Trophoblast cell (in vitro differentiated cells and primary cell): ENCODE results near the gene UQCR10.

ENCODE experiments used
- DNase-seq, 2 donors: peaks; one replicate each; pipeline ENCODE4 v3.0.0-alpha.2; 2016
- H2AFZ ChIP-seq: 2 replicates; pipeline ENCODE4 v1.6.1; 2013; ENCODE audit warnings: low read length, moderate library complexity, mild to moderate bottlenecking; ENCODE audit not compliant: insufficient read depth, poor library complexity
- H2AK5ac ChIP-seq: 2 replicates; pipeline ENCODE4 v1.6.1; 2013; ENCODE audit warnings: mild to moderate bottlenecking, low read length
- H2BK120ac ChIP-seq: 2 replicates; pipeline ENCODE4 v1.6.1; 2013; ENCODE audit warnings: low read length, mild to moderate bottlenecking, moderate library complexity; ENCODE audit not compliant: insufficient read depth, poor library complexity
- H2BK12ac ChIP-seq: 2 replicates; pipeline ENCODE4 v1.6.1; 2013; ENCODE audit warnings: mild to moderate bottlenecking, low read length, moderate library complexity
- H2BK5ac ChIP-seq: 2 replicates; pipeline ENCODE4 v1.6.1; 2013; ENCODE audit warnings: low read length, low read depth, moderate library complexity, mild to moderate bottlenecking; ENCODE audit not compliant: poor library complexity
- H3K14ac ChIP-seq: 2 replicates; pipeline ENCODE4 v1.6.1; 2013; ENCODE audit warnings: mild to moderate bottlenecking, low read length
- H3K18ac ChIP-seq: 2 replicates; pipeline ENCODE4 v1.6.1; 2013; ENCODE audit warnings: mild to moderate bottlenecking, low read length
- H3K23ac ChIP-seq: 2 replicates; pipeline ENCODE4 v1.6.1; 2013; ENCODE audit warnings: low read length
- H3K27ac ChIP-seq: 2 replicates; pipeline ENCODE4 v1.5.1; 2013; ENCODE audit warnings: low read depth, mild to moderate bottlenecking, inconsistent platforms, low read length, moderate library complexity
- H3K27me3 ChIP-seq: 2 replicates; pipeline ENCODE4 v1.6.1; 2013; ENCODE audit warnings: inconsistent platforms, mild to moderate bottlenecking, low read length, moderate library complexity; ENCODE audit not compliant: insufficient read depth
- H3K36me3 ChIP-seq, 2 experiments: 1 replicate in 1 of 2; 2 replicates in 1 of 2; pipeline ENCODE4 v1.6.1; 2013; ENCODE audit warnings: low read length in 2 of 2, mild to moderate bottlenecking in 2 of 2, moderate library complexity in 1 of 2; ENCODE audit not compliant: insufficient read depth in 2 of 2, control insufficient read depth in 1 of 2
- H3K4ac ChIP-seq: 2 replicates; pipeline ENCODE4 v1.6.1; 2013; ENCODE audit warnings: low read depth, mild to moderate bottlenecking, low read length, moderate library complexity
- H3K4me1 ChIP-seq, 2 experiments: 1 replicate in 1 of 2; 2 replicates in 1 of 2; pipeline ENCODE4 v1.6.1; 2013; ENCODE audit warnings: low read length in 2 of 2, mild to moderate bottlenecking in 2 of 2, moderate library complexity in 1 of 2; ENCODE audit not compliant: insufficient read depth in 2 of 2, control insufficient read depth in 1 of 2
- H3K4me2 ChIP-seq: 2 replicates; pipeline ENCODE4 v1.6.1; 2013; ENCODE audit warnings: inconsistent platforms, mild to moderate bottlenecking, low read length, moderate library complexity
- H3K4me3 ChIP-seq: 2 replicates; pipeline ENCODE4 v1.5.1; 2013; ENCODE audit warnings: mild to moderate bottlenecking, low read depth, low read length, inconsistent platforms
- H3K79me1 ChIP-seq: one replicate; pipeline ENCODE4 v1.6.1; 2013; ENCODE audit warnings: low read length
- H3K79me2 ChIP-seq: 2 replicates; pipeline ENCODE4 v1.6.1; 2013; ENCODE audit warnings: low read length, mild to moderate bottlenecking; ENCODE audit not compliant: control insufficient read depth, insufficient read depth, poor library complexity
- H3K9ac ChIP-seq: 2 replicates; pipeline ENCODE4 v1.6.1; 2013; ENCODE audit warnings: mild to moderate bottlenecking, low read length
- H3K9me3 ChIP-seq: 2 replicates; pipeline ENCODE4 v1.6.1; 2013; ENCODE audit warnings: low read depth, mild to moderate bottlenecking, control low read depth, inconsistent platforms, low read length; ENCODE audit not compliant: insufficient read depth
- H4K12ac ChIP-seq: 2 replicates; pipeline ENCODE4 v1.6.1; 2013; ENCODE audit warnings: low read depth, mild to moderate bottlenecking, low read length, moderate library complexity
- H4K8ac ChIP-seq: 2 replicates; pipeline ENCODE4 v1.6.1; 2013; ENCODE audit warnings: low read depth, mild to moderate bottlenecking, low read length, moderate library complexity
- H4K91ac ChIP-seq: one replicate; pipeline ENCODE4 v1.6.1; 2013; ENCODE audit warnings: low read depth, mild to moderate bottlenecking, low read length, moderate library complexity
- WGBS: extraction: QIAGEN DNeasy Blood & Tissue Kit; methylation state at CpG from one replicate; pipeline ENCODE4 v1.1.7; 2013; ENCODE audit warnings: missing lambda C conversion rate; ENCODE audit not compliant: insufficient read length, insufficient coverage; ENCODE audit errors: extremely low coverage; 5-methylcytosine and 5-hydroxymethylcytosine counted together

Gene UQCR10

GRCh38 chr22:29801796-29802195 lies 34.6 kb downstream of the UQCR10 start:
- no peak for DNase-seq
- H4K91ac ChIP-seq = peak overlapping the region; percentile 27

DNA sequence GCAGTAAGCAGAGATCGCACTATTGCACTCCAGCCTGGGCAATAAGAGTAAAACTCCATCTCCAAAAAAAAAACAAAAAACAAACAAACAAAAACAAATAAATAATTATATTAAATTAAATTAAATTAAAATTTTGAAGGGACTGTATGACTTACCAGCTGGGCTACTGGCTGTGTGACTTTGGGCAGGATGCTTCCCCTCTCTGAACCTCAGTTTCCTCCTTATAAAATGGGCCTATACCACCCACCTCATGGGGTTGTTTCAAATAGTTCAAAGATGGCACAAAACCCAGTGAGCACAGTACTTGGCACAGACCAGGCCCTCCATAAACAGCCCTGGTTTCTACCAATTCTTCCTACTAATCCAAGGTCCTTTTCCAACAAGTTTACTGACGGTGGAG lies 36.0 kb downstream of the UQCR10 start:
- Histone ChIP-seq H3K36me3 (peaks cover 53 to 60% of the 10 kb centered on the region in 2 experiments), H4K91ac (no peak overlapping the region)
- DNase-seq = no peak

More at GRCh38 chr22:29801796-29802195, 34.6 kb downstream of the UQCR10 start:
- Histone ChIP-seq H3K27ac (peak overlapping the region; percentile 31), H3K27me3 (no peaks in the 10 kb centered on the region), H4K12ac (no peak overlapping the region), H3K79me2 (peaks cover 4% of the 10 kb centered on the region), H2BK120ac (peak overlapping the region; percentile 58), H3K23ac (no peak overlapping the region), H2AFZ (no peak overlapping the region), H3K14ac (peak overlapping the region; percentile 7), H3K9me3 (no peaks in the 10 kb centered on the region), H3K4me1 (peaks cover 41 to 49% of the 10 kb centered on the region in 2 experiments), H3K36me3 (peaks cover 45 to 53% of the 10 kb centered on the region in 2 experiments), H3K4me2 (no peak overlapping the region), H2AK5ac (peak overlapping the region; percentile 67), H2BK12ac (peak overlapping the region; percentile 44), H3K18ac (no peak overlapping the region), H3K4me3 (no peak overlapping the region), H3K79me1 (peaks cover 37% of the 10 kb centered on the region), H3K4ac (no peak overlapping the region), H2BK5ac (peak overlapping the region; percentile 52), H3K9ac (no peak overlapping the region), H4K8ac (peak overlapping the region; percentile 39)
- no CpG with 5 or more reads among the region's 8 CpGs for WGBS

DNA sequence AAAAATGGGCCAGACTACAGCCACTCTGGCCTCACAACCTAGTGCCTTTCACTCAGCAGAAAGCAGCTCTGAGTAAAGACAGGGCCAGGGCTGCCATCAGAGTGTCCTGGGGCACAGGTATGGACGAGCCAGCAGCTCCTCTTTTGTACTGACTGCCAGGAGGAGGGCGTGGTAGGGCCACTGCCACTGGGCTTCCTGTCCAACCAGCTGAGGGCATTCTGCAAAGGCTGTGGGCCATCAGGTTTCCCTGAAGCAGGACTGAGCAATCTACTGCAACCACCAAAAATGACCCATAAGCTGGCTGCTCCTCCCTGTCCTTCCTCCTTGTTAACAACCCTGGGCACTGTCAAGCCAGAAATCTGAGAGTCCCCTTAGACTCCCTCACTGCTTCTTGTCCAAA lies 37.8 kb downstream of the UQCR10 start:
- Histone ChIP-seq H2BK5ac (no peak overlapping the region), H2AFZ (no peak overlapping the region), H3K4me2 (no peak overlapping the region), H2BK12ac (no peak overlapping the region), H3K9ac (no peak overlapping the region), H4K8ac (no peak overlapping the region), H3K4me1 (peaks cover 16 to 21% of the 10 kb centered on the region in 2 experiments), H2BK120ac (no peak overlapping the region), H3K36me3 (peaks cover 53 to 63% of the 10 kb centered on the region in 2 experiments), H3K27me3 (no peaks in the 10 kb centered on the region), H2AK5ac (no peak overlapping the region), H3K14ac (no peak overlapping the region), H3K79me1 (peaks cover 12% of the 10 kb centered on the region), H3K23ac (no peak overlapping the region), H3K79me2 (no peaks in the 10 kb centered on the region), H3K27ac (no peak overlapping the region), H4K12ac (no peak overlapping the region), H3K4me3 (no peak overlapping the region), H3K9me3 (no peaks in the 10 kb centered on the region), H3K4ac (no peak overlapping the region), H4K91ac (no peak overlapping the region), H3K18ac (no peak overlapping the region)
- no CpG with 5 or more reads among the region's 2 CpGs for WGBS
- no peak for DNase-seq

More for the DNA sequence above, 36.0 kb downstream of the UQCR10 start:
- no peak overlapping the region for H2BK12ac ChIP-seq
- no CpG with 5 or more reads among the region's 2 CpGs for WGBS
- no peak overlapping the region for H3K9ac ChIP-seq
- no peaks in the 10 kb centered on the region for H3K9me3 ChIP-seq
- no peak overlapping the region for H4K8ac ChIP-seq
- no peak overlapping the region for H3K4me3 ChIP-seq
- H4K12ac ChIP-seq = no peak overlapping the region
- H3K79me1 ChIP-seq = peaks cover 27% of the 10 kb centered on the region
- no peak overlapping the region for H2AFZ ChIP-seq
- H3K14ac ChIP-seq = no peak overlapping the region
- no peak overlapping the region for H2BK5ac ChIP-seq
- no peak overlapping the region for H3K18ac ChIP-seq
- peaks cover 33 to 39% of the 10 kb centered on the region in 2 experiments for H3K4me1 ChIP-seq
- H3K27ac ChIP-seq = no peak overlapping the region
- no peaks in the 10 kb centered on the region for H3K27me3 ChIP-seq
- H3K23ac ChIP-seq = no peak overlapping the region
- H3K4me2 ChIP-seq = no peak overlapping the region
- no peak overlapping the region for H2AK5ac ChIP-seq
- no peak overlapping the region for H3K4ac ChIP-seq
- H2BK120ac ChIP-seq = no peak overlapping the region
- H3K79me2 ChIP-seq = peaks cover 4% of the 10 kb centered on the region

- WGBS = no CpG with 5 or more reads among the region's 6 CpGs
- no peak overlapping the region for H4K91ac ChIP-seq
Measured at GRCh38 chr22:29806196-29806595, 39.0 kb downstream of the UQCR10 start.

More at GRCh38 chr22:29806196-29806595, 39.0 kb downstream of the UQCR10 start:
- no peak overlapping the region for H3K23ac ChIP-seq
- peaks cover 8 to 11% of the 10 kb centered on the region in 2 experiments for H3K4me1 ChIP-seq
- no peak overlapping the region for H4K8ac ChIP-seq
- no peak overlapping the region for H2BK120ac ChIP-seq
- no peak overlapping the region for H2BK5ac ChIP-seq
- H2AK5ac ChIP-seq = no peak overlapping the region
- H3K36me3 ChIP-seq = peaks cover 48 to 61% of the 10 kb centered on the region in 2 experiments
- H3K9ac ChIP-seq = no peak overlapping the region
- no peak overlapping the region for H2BK12ac ChIP-seq
- H4K12ac ChIP-seq = no peak overlapping the region
- no peaks in the 10 kb centered on the region for H3K79me2 ChIP-seq
- H3K27me3 ChIP-seq = no peaks in the 10 kb centered on the region
- H3K4me3 ChIP-seq = no peak overlapping the region
- no peaks in the 10 kb centered on the region for H3K9me3 ChIP-seq
- H3K14ac ChIP-seq = no peak overlapping the region
- H3K18ac ChIP-seq = no peak overlapping the region
- H3K4ac ChIP-seq = no peak overlapping the region
- no peak for DNase-seq
- no peak overlapping the region for H2AFZ ChIP-seq
- H3K79me1 ChIP-seq = peaks cover 6% of the 10 kb centered on the region
- H3K4me2 ChIP-seq = no peak overlapping the region
- no peak overlapping the region for H3K27ac ChIP-seq
